HG02885 (cell line): Measurements from ENCODE around the gene HDAC4.

Experiments used
- ATAC-seq: cut with Tn5 transposase; IDR thresholded peaks from one replicate; pipeline ENCODE4 v1.9.1; 2021; ENCODE audit warnings: mild to moderate bottlenecking; ENCODE audit not compliant: unreplicated experiment, poor library complexity

Gene HDAC4

DNA sequence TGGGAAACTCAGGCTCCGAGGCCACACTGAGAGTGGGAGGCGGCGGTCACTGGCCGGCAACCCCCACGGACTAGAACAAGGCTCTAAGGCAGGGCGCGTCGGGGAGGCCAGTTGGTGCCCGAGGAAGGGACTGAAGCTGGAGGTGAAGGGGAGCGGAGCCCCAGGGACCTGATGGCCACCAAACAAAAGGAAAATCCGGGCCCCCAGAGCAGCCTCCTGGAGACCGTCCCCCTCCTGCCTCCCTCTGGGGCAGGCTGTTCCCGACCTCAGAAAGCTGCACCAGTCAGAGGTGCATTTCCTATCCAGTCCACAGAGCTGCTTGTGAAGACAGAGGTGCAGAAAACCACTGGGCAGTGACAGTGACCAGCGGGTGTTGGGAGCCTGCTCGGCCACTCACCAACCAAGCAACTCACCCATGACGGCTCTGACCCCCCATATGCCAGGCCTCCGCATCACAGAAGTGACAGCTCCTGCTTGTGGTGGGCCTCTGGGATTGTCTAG lies 380.2 kb downstream of the HDAC4 start:
- ATAC-seq, result no peak

DNA sequence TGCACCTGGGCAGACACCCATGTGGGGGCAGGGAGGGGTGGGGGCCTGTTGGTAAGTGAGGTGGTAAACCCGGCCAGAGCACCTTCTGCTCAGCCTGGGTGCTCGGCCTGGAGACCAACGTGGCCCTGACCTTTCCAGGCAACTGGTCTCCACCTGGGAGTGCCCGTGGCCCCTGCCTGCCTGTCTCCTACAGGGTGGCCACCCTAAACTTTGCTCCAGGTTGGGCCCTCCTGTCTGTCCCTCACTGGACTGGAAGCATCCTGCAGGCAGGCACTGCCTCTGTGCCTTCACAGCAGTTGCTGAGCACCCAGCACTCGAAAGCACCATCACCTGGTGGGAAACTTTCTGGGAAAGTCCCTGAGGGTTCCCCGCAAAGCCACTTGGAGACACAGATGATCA lies 381.6 kb downstream of the HDAC4 start:
- ATAC-seq, result no peak

- ATAC-seq, result no peak
Observed at GRCh38 chr2:239018271-239019182, 382.3 kb downstream of the HDAC4 start.

DNA sequence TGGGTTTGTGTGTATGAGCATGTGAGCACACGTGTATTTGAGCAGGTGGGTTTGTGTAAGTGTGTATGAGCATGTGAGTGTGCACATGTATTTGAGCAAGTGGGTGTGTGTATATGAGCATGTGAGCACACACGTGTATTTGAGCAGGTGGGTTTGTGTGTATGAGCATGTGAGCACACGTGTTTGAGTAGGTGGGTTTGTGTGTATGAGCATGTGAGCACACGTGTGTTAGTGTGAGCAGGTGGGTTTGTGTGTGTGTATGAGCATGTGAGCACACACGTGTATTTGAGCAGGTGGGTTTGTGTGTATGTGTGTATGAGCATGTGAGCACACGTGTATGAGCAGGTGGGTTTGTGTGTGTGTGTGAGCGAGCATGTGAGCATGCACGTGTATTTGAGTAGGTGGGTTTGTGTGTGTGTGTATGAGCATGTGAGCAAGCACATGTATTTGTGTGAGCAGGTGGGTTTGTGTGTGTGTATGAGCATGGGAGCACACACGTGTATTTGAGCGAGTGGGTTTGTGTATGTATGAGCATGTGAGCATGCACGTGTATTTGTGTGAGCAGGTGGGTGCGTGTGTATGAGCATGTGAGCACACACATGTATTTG lies 383.2 kb downstream of the HDAC4 start:
- ATAC-seq, result no peak

- no peak for ATAC-seq
Observed at GRCh38 chr2:239015901-239016675, 384.7 kb downstream of the HDAC4 start.

GRCh38 chr2:239015218-239015900 lies 385.5 kb downstream of the HDAC4 start:
- ATAC-seq, result no peak

DNA sequence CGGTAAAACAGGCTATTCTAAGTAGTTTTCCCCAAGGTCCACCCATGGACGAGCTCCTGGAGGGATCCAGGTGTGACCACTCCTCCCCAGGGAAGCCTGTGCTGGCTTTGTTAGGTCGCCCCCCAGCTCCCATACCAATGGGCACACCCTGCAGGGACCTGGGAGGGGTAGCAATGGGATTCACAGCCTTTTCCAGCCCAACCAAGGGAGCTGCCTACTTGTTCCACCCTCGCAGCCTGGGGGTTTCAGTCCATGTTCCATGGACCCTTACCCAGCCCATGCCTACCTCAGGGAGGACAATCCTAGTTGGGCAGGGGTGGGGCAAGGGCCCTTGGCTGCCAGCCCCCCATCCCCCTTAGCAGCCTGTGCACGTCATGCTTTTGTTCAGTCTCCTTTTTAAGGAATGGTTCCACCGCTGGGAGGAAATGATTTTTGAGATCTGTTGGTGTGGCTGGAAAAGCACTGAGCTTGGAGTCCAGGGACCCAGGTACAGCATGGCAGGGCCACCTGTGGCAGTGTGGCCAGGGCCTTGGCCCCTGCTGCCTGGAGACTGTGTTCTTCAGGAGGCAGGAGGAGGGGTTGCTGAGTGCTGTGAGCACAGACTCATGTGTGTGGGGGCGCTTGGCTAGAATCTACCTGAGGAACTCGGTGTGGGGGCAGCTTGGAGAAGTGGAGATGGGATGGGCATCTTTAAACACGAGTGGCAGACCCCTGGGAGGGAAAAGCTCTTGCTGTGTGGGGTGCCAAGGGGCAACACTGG lies 386.2 kb downstream of the HDAC4 start:
- no peak for ATAC-seq

GRCh38 chr2:239013678-239013976 lies 387.2 kb downstream of the HDAC4 start:
- ATAC-seq, result no peak

GRCh38 chr2:239012936-239013677 lies 387.7 kb downstream of the HDAC4 start:
- no peak for ATAC-seq

- no peak for ATAC-seq
Observed at GRCh38 chr2:239012228-239012627, 388.6 kb downstream of the HDAC4 start.

GRCh38 chr2:239009589-239009961 lies 391.2 kb downstream of the HDAC4 start:
- no peak for ATAC-seq

GRCh38 chr2:239008677-239009588 lies 391.9 kb downstream of the HDAC4 start:
- no peak for ATAC-seq

DNA sequence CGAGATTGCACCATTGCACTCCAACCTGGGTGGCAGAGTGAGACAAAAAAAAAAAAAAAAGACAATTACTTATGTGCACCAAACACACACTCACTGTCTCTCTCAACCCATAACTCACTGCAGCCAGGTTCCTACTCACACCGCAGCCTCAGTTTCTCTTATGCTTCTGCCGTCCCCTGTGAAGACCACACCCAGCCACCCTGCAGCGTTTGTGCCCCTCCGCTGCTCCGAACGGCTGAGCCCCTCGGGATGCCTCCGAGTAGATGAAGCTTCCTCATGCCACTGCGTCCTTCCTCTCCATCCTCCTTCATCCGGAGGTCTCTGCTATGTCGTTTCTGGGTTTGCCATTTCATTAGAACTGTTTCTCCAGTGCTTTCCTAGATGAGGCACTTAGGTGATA lies 392.8 kb downstream of the HDAC4 start:
- ATAC-seq, result no peak

GRCh38 chr2:239006622-239007285 lies 394.1 kb downstream of the HDAC4 start:
- no peak for ATAC-seq

DNA sequence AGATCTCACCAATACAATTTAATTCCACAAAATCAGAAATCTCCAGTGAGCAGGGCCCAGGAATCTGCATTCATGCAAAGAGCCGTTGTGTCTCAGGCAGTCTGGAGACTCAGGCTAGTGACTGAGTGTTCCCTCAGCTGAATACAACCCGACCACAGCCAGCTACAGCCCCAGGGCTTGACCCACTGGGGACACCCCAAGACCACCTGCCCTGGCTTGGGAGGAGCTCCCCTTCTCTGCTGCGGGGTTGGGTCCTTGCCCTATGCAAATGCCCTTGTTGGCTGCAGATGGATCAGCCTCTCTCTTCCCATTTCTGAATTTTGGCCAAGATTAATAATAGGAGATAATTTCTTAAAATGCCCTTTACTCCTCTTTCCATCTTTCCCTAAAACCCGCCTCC lies 395.2 kb downstream of the HDAC4 start:
- ATAC-seq, result no peak

GRCh38 chr2:239004274-239005015 lies 396.4 kb downstream of the HDAC4 start:
- no peak for ATAC-seq
